HG02759 (cell line): Measurements from ENCODE around the gene FGF23.
A peak's percentile ranks its signal among the peaks of the same experiment; 100 is the strongest.

Source experiments
- ATAC-seq: cut with Tn5 transposase; IDR thresholded peaks from one replicate; pipeline ENCODE4 v1.9.1; 2021; ENCODE audit warnings: mild to moderate bottlenecking, moderate library complexity; ENCODE audit not compliant: unreplicated experiment

The FGF23 gene

GRCh38 chr12:4386801-4387200 is 7.3 kb upstream of the FGF23 start:
- ATAC-seq, result no peak

GRCh38 chr12:4383304-4383865 is 3.9 kb upstream of the FGF23 start:
- no peak for ATAC-seq

GRCh38 chr12:4380332-4380731 is 820 bp upstream of the FGF23 start:
- no peak for ATAC-seq

- no peak for ATAC-seq
Measured at GRCh38 chr12:4378772-4379171, 740 bp downstream of the FGF23 start.

GRCh38 chr12:4375449-4375848 is 4.1 kb downstream of the FGF23 start:
- no peak for ATAC-seq

GRCh38 chr12:4372653-4373052 is 6.9 kb downstream of the FGF23 start:
- ATAC-seq, result no peak

GRCh38 chr12:4370265-4370664 is 9.2 kb downstream of the FGF23 start:
- ATAC-seq, result no peak

- ATAC-seq, result no peak
Measured at GRCh38 chr12:4369548-4369947, 10.0 kb downstream of the FGF23 start.

- ATAC-seq, result no peak
Measured at GRCh38 chr12:4366090-4366489, 13.4 kb downstream of the FGF23 start.

GRCh38 chr12:4356041-4356327 is 23.5 kb downstream of the FGF23 start:
- no peak for ATAC-seq

GRCh38 chr12:4355156-4356040 is 24.1 kb downstream of the FGF23 start:
- no peak for ATAC-seq

GRCh38 chr12:4353785-4354208 is 25.7 kb downstream of the FGF23 start:
- ATAC-seq, result no peak

GRCh38 chr12:4346931-4347330 is 32.6 kb downstream of the FGF23 start:
- no peak for ATAC-seq

GRCh38 chr12:4331842-4332241 is 47.7 kb downstream of the FGF23 start:
- no peak for ATAC-seq

- ATAC-seq, result no peak
Measured at GRCh38 chr12:4331221-4331620, 48.3 kb downstream of the FGF23 start.

GRCh38 chr12:4330203-4330602 is 49.3 kb downstream of the FGF23 start:
- no peak for ATAC-seq

- no peak for ATAC-seq
Measured at GRCh38 chr12:4327293-4327692, 52.2 kb downstream of the FGF23 start.

GRCh38 chr12:4325966-4326365 is 53.5 kb downstream of the FGF23 start:
- ATAC-seq, result no peak

GRCh38 chr12:4324366-4324765 is 55.1 kb downstream of the FGF23 start:
- no peak for ATAC-seq

- ATAC-seq, result no peak
Measured at GRCh38 chr12:4323396-4323795, 56.1 kb downstream of the FGF23 start.

GRCh38 chr12:4322726-4323125 is 56.8 kb downstream of the FGF23 start:
- no peak for ATAC-seq

- ATAC-seq, result peak; percentile 98
Measured at GRCh38 chr12:4320853-4321701, 58.4 kb downstream of the FGF23 start, which contains the start of gene TIGAR. Gene TIGAR, plus strand, starts transcription at chr12:4321213. Its CDS starts 59 bp downstream, at chr12:4321272.
